Cerebellar cortex (tissue), 1 donor: ENCODE measurements around the gene ALX4.

Experiments used
- DNase-seq: peaks from one replicate; pipeline ENCODE4 v3.0.0-alpha.2; 2015; ENCODE audit warnings: low spot score

The ALX4 gene

GRCh38 chr11:44244639-44245310, 65.2 kb downstream of the ALX4 start:
- no peak for DNase-seq

GRCh38 chr11:44243595-44244343, 66.2 kb downstream of the ALX4 start:
- DNase-seq: peak; percentile 63

GRCh38 chr11:44243086-44243485, 66.9 kb downstream of the ALX4 start:
- DNase-seq: no peak

- DNase-seq: no peak
These were observed 68.1 kb downstream of the ALX4 start for GRCh38 chr11:44241851-44242250.

GRCh38 chr11:44237156-44237555, 72.8 kb downstream of the ALX4 start:
- DNase-seq: no peak

GRCh38 chr11:44236296-44236695, 73.6 kb downstream of the ALX4 start:
- DNase-seq: no peak

- DNase-seq: no peak
These were observed 74.2 kb downstream of the ALX4 start for GRCh38 chr11:44235765-44236201.

GRCh38 chr11:44229624-44230023, 80.3 kb downstream of the ALX4 start:
- no peak for DNase-seq

GRCh38 chr11:44229098-44229497, 80.8 kb downstream of the ALX4 start:
- DNase-seq: no peak

GRCh38 chr11:44228379-44228778, 81.6 kb downstream of the ALX4 start:
- DNase-seq: no peak

GRCh38 chr11:44226945-44227344, 83.0 kb downstream of the ALX4 start:
- DNase-seq: no peak

GRCh38 chr11:44226490-44226889, 83.4 kb downstream of the ALX4 start:
- no peak for DNase-seq

- no peak for DNase-seq
These were observed 85.0 kb downstream of the ALX4 start for GRCh38 chr11:44224867-44225501.

- no peak for DNase-seq
These were observed 86.7 kb downstream of the ALX4 start for GRCh38 chr11:44223238-44223637.

- DNase-seq: no peak
These were observed 87.9 kb downstream of the ALX4 start for GRCh38 chr11:44221992-44222391.

- no peak for DNase-seq
These were observed 88.5 kb downstream of the ALX4 start for GRCh38 chr11:44221456-44221855.

GRCh38 chr11:44219830-44220796, 89.8 kb downstream of the ALX4 start:
- no peak for DNase-seq

- no peak for DNase-seq
These were observed 92.5 kb downstream of the ALX4 start for GRCh38 chr11:44217432-44217831.

GRCh38 chr11:44213148-44213547, 96.8 kb downstream of the ALX4 start:
- no peak for DNase-seq

GRCh38 chr11:44212128-44212527, 97.8 kb downstream of the ALX4 start:
- no peak for DNase-seq
